Gastrocnemius medialis (tissue), 4 donors: ENCODE results near the gene SPSB2.

Experiments used
- CTCF ChIP-seq, 5 experiments: fragments of 450-650 bp in 3 of 5; fragments of 200-600 bp in 2 of 5; sonication (generic) in 2 of 5; IDR thresholded peaks in 4 of 5; conservative IDR thresholded peaks in 1 of 5; 1 replicate in 4 of 5; 2 replicates in 1 of 5; pipeline ENCODE4 v1.5.1; 2016 to 2019; ENCODE audit warnings: antibody characterized with exemption in 5 of 5, mild to moderate bottlenecking in 3 of 5, moderate library complexity in 3 of 5
- POLR2A ChIP-seq, 2 donors: fragments of 450-650 bp; IDR thresholded peaks; one replicate each; pipeline ENCODE4 v1.6.1; 2017; ENCODE audit warnings: antibody characterized with exemption in 2 of 2, mild to moderate bottlenecking in 2 of 2, moderate library complexity in 2 of 2

GRCh38 chr12:6853626-6854025 is 19.5 kb downstream of the SPSB2 start:
- TF ChIP-seq CTCF (IDR thresholded peaks at IDR 0.05 in 4 of 5, conservative IDR thresholded peaks at IDR 0.05 in 1 of 5) (no peak), POLR2A (IDR thresholded peaks at IDR 0.05) (no peak)
